Spleen (tissue), 7 donors: ENCODE results near the gene ADAMTSL3.

Experiments
- CTCF ChIP-seq, 11 experiments: fragments of 200-600 bp in 7 of 11; fragments of 450-650 bp in 4 of 11; sonication (generic) in 4 of 11; IDR thresholded peaks in 8 of 11; conservative IDR thresholded peaks in 3 of 11; 1 replicate in 7 of 11; 2 replicates in 4 of 11; pipeline versions ENCODE4 v1.4.0 to v1.8.0; 2016 to 2021; ENCODE audit warnings: antibody characterized with exemption in 11 of 11, inconsistent platforms in 4 of 11, mild to moderate bottlenecking in 1 of 11
- POLR2A ChIP-seq, 3 donors: fragments of 450-650 bp; IDR thresholded peaks; one replicate each; pipeline ENCODE4 v1.5.1; 2017; ENCODE audit warnings: antibody characterized with exemption in 3 of 3, mild to moderate bottlenecking in 1 of 3
- donor health status: DM: no; HTN: no; CAD: no; lungs with moderate emphysema.
- donor health status: DM: no; HTN: no; CAD: no.
- donor health status: DM: no; HTN: no; CAD: no.

GRCh38 chr15:83694015-83694414 is 40.1 kb downstream of the ADAMTSL3 start:
- TF ChIP-seq CTCF (IDR thresholded peaks at IDR 0.05 in 8 of 11, conservative IDR thresholded peaks at IDR 0.05 in 3 of 11) (no peak), POLR2A (IDR thresholded peaks at IDR 0.05) (no peak)
